ENCODE results near the gene DNM3.
A peak's percentile ranks its signal among the peaks of the same experiment; 100 is the strongest.

GRCh38 chr1:171985639-171986038 is 144.3 kb downstream of the DNM3 start:
- peak; percentile 16 to 49 (median 21) for TF ChIP-seq CTCF (optimal IDR thresholded peaks at IDR 0.05 in 1 of 3, IDR thresholded peaks at IDR 0.05 in 1 of 3, conservative IDR thresholded peaks at IDR 0.05 in 1 of 3; ENCODE audit: extremely low read depth in 1 of 3, insufficient read depth in 2 of 3, low read length in 3 of 3)
- TF ChIP-seq EZH2 (IDR thresholded peaks at IDR 0.05; ENCODE audit: low read length), result no peak
